Astrocyte of the spinal cord (primary cell): ENCODE data around the gene ANKS1B.

Source experiments
- DNase-seq: peaks from one replicate; pipeline ENCODE4 v3.0.0; 2011; ENCODE audit warnings: low read depth, low spot score
- H3K4me3 ChIP-seq: 2 replicates; pipeline ENCODE4 v1.5.1; 2011; ENCODE audit warnings: low read depth, mild to moderate bottlenecking, low read length, moderate library complexity
- in situ Hi-C: cut with HindIII; loops from 2 replicates; pipeline ENCODE4 v1.10.0; 2017; ENCODE audit warnings: low sequenced_read_pairs
- TF ChIP-seq, protein P1 (sequence below): IDR thresholded peaks from 2 replicates; pipeline ENCODE4 v1.5.1; 2012; ENCODE audit warnings: low read depth, mild to moderate bottlenecking, low read length, inconsistent platforms

The ANKS1B gene

DNA sequence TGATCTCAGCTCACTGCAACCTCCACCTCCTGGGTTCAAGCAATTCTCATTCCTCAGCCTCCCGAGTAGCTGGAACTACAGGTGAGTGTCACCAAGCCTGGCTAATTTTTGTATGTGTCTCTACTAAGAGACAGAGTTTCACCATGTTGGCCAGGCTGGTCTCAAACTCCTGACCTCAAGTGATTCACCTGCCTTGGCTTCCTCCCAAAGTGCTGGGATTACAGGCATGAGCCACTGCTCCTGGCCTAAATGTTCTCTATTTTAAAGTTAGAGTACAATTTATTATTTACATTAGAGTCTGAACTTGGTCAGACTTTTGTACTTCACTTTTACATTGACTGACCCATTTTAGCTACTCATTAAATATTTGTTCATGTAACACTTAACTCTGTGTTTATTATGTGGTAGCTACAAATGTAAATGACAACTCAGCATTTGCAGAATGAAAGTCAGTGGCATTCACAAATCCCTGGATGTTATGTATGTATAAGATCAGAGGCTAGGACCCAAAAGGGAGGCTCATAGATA lies 930.1 kb downstream of the ANKS1B start:
- DNase-seq, result no peak
- no peak overlapping the region for H3K4me3 ChIP-seq
- TF ChIP-seq, protein P1, sequence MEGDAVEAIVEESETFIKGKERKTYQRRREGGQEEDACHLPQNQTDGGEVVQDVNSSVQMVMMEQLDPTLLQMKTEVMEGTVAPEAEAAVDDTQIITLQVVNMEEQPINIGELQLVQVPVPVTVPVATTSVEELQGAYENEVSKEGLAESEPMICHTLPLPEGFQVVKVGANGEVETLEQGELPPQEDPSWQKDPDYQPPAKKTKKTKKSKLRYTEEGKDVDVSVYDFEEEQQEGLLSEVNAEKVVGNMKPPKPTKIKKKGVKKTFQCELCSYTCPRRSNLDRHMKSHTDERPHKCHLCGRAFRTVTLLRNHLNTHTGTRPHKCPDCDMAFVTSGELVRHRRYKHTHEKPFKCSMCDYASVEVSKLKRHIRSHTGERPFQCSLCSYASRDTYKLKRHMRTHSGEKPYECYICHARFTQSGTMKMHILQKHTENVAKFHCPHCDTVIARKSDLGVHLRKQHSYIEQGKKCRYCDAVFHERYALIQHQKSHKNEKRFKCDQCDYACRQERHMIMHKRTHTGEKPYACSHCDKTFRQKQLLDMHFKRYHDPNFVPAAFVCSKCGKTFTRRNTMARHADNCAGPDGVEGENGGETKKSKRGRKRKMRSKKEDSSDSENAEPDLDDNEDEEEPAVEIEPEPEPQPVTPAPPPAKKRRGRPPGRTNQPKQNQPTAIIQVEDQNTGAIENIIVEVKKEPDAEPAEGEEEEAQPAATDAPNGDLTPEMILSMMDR, result no peak
- in situ Hi-C loops, result no loop called here

GRCh38 chr12:99053616-99054362 lies 930.9 kb downstream of the ANKS1B start:
- in situ Hi-C loops, result no loop called here
- TF ChIP-seq, protein P1, result no peak
- H3K4me3 ChIP-seq, result no peak overlapping the region
- DNase-seq, result peak; percentile 23

- TF ChIP-seq, protein P1, result no peak
- no peak overlapping the region for H3K4me3 ChIP-seq
- DNase-seq, result no peak
- in situ Hi-C loops, result no loop called here
These were observed 935.0 kb downstream of the ANKS1B start for GRCh38 chr12:99049774-99050173.

DNA sequence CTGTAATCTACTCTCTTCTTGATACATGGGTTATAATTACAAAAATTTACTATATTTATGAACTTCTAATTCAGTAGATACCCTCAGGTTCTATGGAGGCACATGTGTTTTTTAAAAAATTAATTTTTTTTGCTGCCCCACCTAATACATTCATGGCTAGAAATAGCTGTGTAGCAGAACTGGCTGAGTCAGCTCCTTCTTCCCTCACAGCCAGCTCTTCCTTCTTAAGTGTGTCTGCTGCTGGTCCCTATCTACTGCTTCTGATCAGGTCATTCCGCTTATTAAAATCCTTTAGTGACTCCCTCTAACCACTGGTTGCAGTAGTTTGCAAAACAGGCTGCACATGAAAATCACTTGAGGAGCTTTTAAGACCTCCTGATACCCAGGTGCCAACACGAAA lies 939.6 kb downstream of the ANKS1B start:
- in situ Hi-C loops, result no loop called here
- no peak overlapping the region for H3K4me3 ChIP-seq
- TF ChIP-seq, protein P1, result no peak
- no peak for DNase-seq

- peak; percentile 77 for DNase-seq
- in situ Hi-C loops, result no loop called here
- TF ChIP-seq, protein P1, result peak; percentile 93
- H3K4me3 ChIP-seq, result no peak overlapping the region
These were observed 941.3 kb downstream of the ANKS1B start for GRCh38 chr12:99043319-99043914.

DNA sequence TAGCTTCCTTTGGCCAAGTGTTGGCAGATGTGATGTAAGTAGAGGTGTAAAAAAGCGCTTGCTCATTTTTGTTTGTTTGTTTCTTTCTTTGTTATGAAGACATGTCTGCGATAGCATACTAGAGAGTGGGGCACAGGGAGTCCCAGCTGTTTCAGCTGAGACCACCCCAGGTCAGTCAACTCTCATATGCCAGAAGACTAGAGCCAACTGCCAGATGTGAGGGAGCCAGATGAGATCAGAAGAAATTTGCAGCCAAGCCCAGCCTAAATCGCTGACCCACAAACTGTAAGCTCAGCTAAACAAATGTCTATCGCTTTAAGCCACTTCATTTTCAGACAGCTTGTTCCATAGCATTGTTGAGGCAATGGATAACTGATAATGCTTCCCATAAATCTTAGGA lies 942.5 kb downstream of the ANKS1B start:
- DNase-seq, result no peak
- TF ChIP-seq, protein P1, result no peak
- no peak overlapping the region for H3K4me3 ChIP-seq
- in situ Hi-C loops, result no loop called here
